Liver (tissue), 9 donors: ENCODE results near the gene TACC2. TPM values are rescaled to one million over a fixed set of nuclear protein-coding genes. Genes with fewer than 3 reads are reported as not detected.

Experiments used
- DNase-seq: peaks from one replicate; pipeline ENCODE4 v3.0.0-alpha.2; 2017; ENCODE audit warnings: low spot score
- H3K27ac ChIP-seq, 2 donors: one replicate each; pipeline ENCODE4 v1.7.0; 2013; ENCODE audit warnings: inconsistent platforms in 2 of 2, low read length in 2 of 2, control low read depth in 1 of 2, low read depth in 1 of 2, mild to moderate bottlenecking in 1 of 2
- H3K27me3 ChIP-seq, 4 donors: one replicate each; pipeline versions ENCODE4 v1.6.1 to v1.7.0; 2013; ENCODE audit warnings: low read length in 3 of 4, inconsistent platforms in 1 of 4, mild to moderate bottlenecking in 1 of 4, moderate library complexity in 1 of 4; ENCODE audit not compliant: control insufficient read depth in 4 of 4, insufficient read depth in 4 of 4
- H3K36me3 ChIP-seq, 4 donors: one replicate each; pipeline versions ENCODE4 v1.6.1 to v1.7.0; 2013; ENCODE audit warnings: low read length in 3 of 4, mild to moderate bottlenecking in 3 of 4, low read depth in 1 of 4, moderate library complexity in 1 of 4; ENCODE audit not compliant: control insufficient read depth in 4 of 4, insufficient read depth in 3 of 4
- H3K4me1 ChIP-seq, 4 donors: one replicate each; pipeline versions ENCODE4 v1.6.1 to v1.7.0; 2013; ENCODE audit warnings: low read length in 3 of 4, mild to moderate bottlenecking in 3 of 4, moderate library complexity in 1 of 4; ENCODE audit not compliant: control insufficient read depth in 4 of 4, insufficient read depth in 4 of 4
- H3K4me3 ChIP-seq, 3 donors: one replicate each; pipeline versions ENCODE4 v1.6.1 to v1.7.0; 2013; ENCODE audit warnings: low read length in 3 of 3, control low read depth in 1 of 3, low read depth in 1 of 3, mild to moderate bottlenecking in 1 of 3
- H3K9ac ChIP-seq, 2 donors: one replicate each; pipeline ENCODE4 v1.7.0; 2013; ENCODE audit warnings: low read length in 2 of 2, mild to moderate bottlenecking in 2 of 2, moderate library complexity in 2 of 2, control low read depth in 1 of 2, low read depth in 1 of 2
- H3K9me3 ChIP-seq, 4 donors: one replicate each; pipeline versions ENCODE4 v1.6.1 to v1.7.0; 2013; ENCODE audit warnings: low read length in 3 of 4; ENCODE audit not compliant: control insufficient read depth in 4 of 4
- EGR1 ChIP-seq, 2 donors: IDR thresholded peaks; 2 replicates each; pipeline ENCODE4 v1.6.1; 2016 to 2018; ENCODE audit warnings: antibody characterized with exemption in 2 of 2, low read depth in 2 of 2
- FOXA1 ChIP-seq: IDR thresholded peaks from 2 replicates; pipeline ENCODE4 v1.6.1; 2016; ENCODE audit warnings: antibody characterized with exemption
- FOXA2 ChIP-seq: IDR thresholded peaks from 2 replicates; pipeline ENCODE4 v1.6.1; 2016; ENCODE audit warnings: antibody characterized with exemption
- GABPA ChIP-seq, 2 donors: IDR thresholded peaks in 1 of 2; conservative IDR thresholded peaks in 1 of 2; 2 replicates each; pipeline ENCODE4 v1.6.1; 2016; ENCODE audit warnings: antibody characterized with exemption in 2 of 2, mild to moderate bottlenecking in 1 of 2, moderate library complexity in 1 of 2
- HNF4A ChIP-seq, 2 donors: conservative IDR thresholded peaks; 2 replicates each; pipeline ENCODE4 v1.6.1; 2016; ENCODE audit warnings: antibody characterized with exemption in 2 of 2, mild to moderate bottlenecking in 2 of 2
- HNF4G ChIP-seq: IDR thresholded peaks from 2 replicates; pipeline ENCODE4 v1.6.1; 2016; ENCODE audit warnings: antibody characterized with exemption
- JUND ChIP-seq, 2 donors: IDR thresholded peaks; 2 replicates each; pipeline ENCODE4 v1.6.1; 2016; ENCODE audit warnings: antibody characterized with exemption in 2 of 2
- RAD21 ChIP-seq, 2 donors: IDR thresholded peaks; 2 replicates each; pipeline ENCODE4 v1.6.1; 2016; ENCODE audit warnings: antibody characterized with exemption in 2 of 2, mild to moderate bottlenecking in 2 of 2
- RXRA ChIP-seq, 2 donors: IDR thresholded peaks; 2 replicates each; pipeline ENCODE4 v1.6.1; 2017 to 2018; ENCODE audit warnings: antibody characterized with exemption in 2 of 2, mild to moderate bottlenecking in 1 of 2
- SP1 ChIP-seq: IDR thresholded peaks from 2 replicates; pipeline ENCODE4 v1.6.1; 2018; ENCODE audit warnings: antibody characterized with exemption, mild to moderate bottlenecking
- TAF1 ChIP-seq: conservative IDR thresholded peaks from 2 replicates; pipeline ENCODE4 v1.6.1; 2016; ENCODE audit warnings: antibody characterized with exemption, mild to moderate bottlenecking
- YY1 ChIP-seq: IDR thresholded peaks from 2 replicates; pipeline ENCODE4 v1.6.1; 2016; ENCODE audit warnings: antibody characterized with exemption, mild to moderate bottlenecking
- WGBS: extraction: QIAGEN DNeasy Blood & Tissue Kit; methylation state at CpG from one replicate; pipeline ENCODE4 v1.1.7; 2013; 5-methylcytosine and 5-hydroxymethylcytosine counted together
- polyA plus RNA-seq, 2 donors: library from polyadenylated mRNA; stranded (reverse) in 1 of 2; unstranded in 1 of 2; fragments of 200-250 nt in 1 of 2; fragments of >200 nt in 1 of 2; fragmentation: Nextera tagmentation in 1 of 2; extraction: Ambion mirVana in 1 of 2; gene quantifications; one replicate each; pipeline versions ENCODE4 v1.2.1 to v1.2.3, GENCODE V29; 2013 to 2015
- total RNA-seq, 2 donors: library from RNA; depleted of rRNA; stranded (reverse); fragments of >200 nt; gene quantifications; one replicate each; pipeline ENCODE4 v1.2.3, GENCODE V29; 2014
- TF ChIP-seq, protein P1 (sequence below): IDR thresholded peaks from 2 replicates; pipeline ENCODE4 v1.6.1; 2016; ENCODE audit warnings: antibody characterized with exemption, mild to moderate bottlenecking
- TF ChIP-seq, protein P2 (sequence below): IDR thresholded peaks from 2 replicates; pipeline ENCODE4 v1.6.1; 2016; ENCODE audit warnings: antibody characterized with exemption
- TF ChIP-seq, protein P3 (sequence below): IDR thresholded peaks from 2 replicates; pipeline ENCODE4 v1.6.1; 2016; ENCODE audit warnings: antibody characterized with exemption
- TF ChIP-seq, protein P4 (sequence below): fragments of 150-350 bp; IDR thresholded peaks from 2 replicates; pipeline ENCODE4 v1.5.1; 2017; ENCODE audit warnings: improper control_type of control experiment, low read depth, low read length; ENCODE audit not compliant: missing input control
- TF ChIP-seq, protein P5 (sequence below): IDR thresholded peaks from 2 replicates; pipeline ENCODE4 v1.6.1; 2016; ENCODE audit warnings: antibody characterized with exemption
- donor health status: healthy.
- donor health status: healthy.
- donor health status: healthy.
- donor health status: healthy.
- donor health status: healthy.

Gene TACC2
- total and polyA plus RNA-seq, 4 donors: 1.5 to 9.1 (median 7.8) TPM

DNA sequence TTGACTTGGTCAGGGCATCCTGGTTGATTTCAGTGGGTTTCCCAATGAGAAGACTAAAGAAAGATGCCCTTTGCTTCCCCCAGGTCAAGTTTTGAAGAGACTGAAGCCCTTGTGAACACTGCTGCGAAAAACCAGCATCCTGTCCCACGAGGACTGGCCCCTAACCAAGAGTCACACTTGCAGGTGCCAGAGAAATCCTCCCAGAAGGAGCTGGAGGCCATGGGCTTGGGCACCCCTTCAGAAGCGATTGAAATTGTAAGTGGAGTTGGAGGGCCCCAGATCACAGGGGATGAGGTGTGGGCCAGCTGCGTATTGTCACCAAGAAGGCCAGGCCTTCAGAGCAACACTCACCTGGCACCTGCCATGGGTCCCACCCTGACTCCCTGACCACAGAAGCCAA lies 238.8 kb downstream of the TACC2 start:
- Histone ChIP-seq H3K9me3 (no peaks in the 10 kb centered on the region), H3K27ac (no peak overlapping the region), H3K9ac (no peak overlapping the region), H3K4me1 (no peaks in the 10 kb centered on the region), H3K36me3 (peaks cover 3 to 50% (median 19%) of the 10 kb centered on the region in 4 donors), H3K27me3 (no peaks in the 10 kb centered on the region), H3K4me3 (no peak overlapping the region)
- WGBS: 93% methylated on average over 4 of the region's 4 CpGs
- no peak for DNase-seq
- TF ChIP-seq FOXA2 (no peak), FOXA1 (no peak), SP1 (no peak), HNF4A (conservative IDR thresholded peaks at IDR 0.05) (no peak), HNF4G (no peak), GABPA (IDR thresholded peaks at IDR 0.05 in 1 of 2, conservative IDR thresholded peaks at IDR 0.05 in 1 of 2) (no peak), RXRA (IDR thresholded peaks at IDR 0.05) (no peak), RAD21 (IDR thresholded peaks at IDR 0.05) (no peak), JUND (IDR thresholded peaks at IDR 0.05) (no peak), EGR1 (IDR thresholded peaks at IDR 0.05; ENCODE audit: low read depth in 2 of 2) (no peak), YY1 (no peak)
- TF ChIP-seq, protein P1, sequence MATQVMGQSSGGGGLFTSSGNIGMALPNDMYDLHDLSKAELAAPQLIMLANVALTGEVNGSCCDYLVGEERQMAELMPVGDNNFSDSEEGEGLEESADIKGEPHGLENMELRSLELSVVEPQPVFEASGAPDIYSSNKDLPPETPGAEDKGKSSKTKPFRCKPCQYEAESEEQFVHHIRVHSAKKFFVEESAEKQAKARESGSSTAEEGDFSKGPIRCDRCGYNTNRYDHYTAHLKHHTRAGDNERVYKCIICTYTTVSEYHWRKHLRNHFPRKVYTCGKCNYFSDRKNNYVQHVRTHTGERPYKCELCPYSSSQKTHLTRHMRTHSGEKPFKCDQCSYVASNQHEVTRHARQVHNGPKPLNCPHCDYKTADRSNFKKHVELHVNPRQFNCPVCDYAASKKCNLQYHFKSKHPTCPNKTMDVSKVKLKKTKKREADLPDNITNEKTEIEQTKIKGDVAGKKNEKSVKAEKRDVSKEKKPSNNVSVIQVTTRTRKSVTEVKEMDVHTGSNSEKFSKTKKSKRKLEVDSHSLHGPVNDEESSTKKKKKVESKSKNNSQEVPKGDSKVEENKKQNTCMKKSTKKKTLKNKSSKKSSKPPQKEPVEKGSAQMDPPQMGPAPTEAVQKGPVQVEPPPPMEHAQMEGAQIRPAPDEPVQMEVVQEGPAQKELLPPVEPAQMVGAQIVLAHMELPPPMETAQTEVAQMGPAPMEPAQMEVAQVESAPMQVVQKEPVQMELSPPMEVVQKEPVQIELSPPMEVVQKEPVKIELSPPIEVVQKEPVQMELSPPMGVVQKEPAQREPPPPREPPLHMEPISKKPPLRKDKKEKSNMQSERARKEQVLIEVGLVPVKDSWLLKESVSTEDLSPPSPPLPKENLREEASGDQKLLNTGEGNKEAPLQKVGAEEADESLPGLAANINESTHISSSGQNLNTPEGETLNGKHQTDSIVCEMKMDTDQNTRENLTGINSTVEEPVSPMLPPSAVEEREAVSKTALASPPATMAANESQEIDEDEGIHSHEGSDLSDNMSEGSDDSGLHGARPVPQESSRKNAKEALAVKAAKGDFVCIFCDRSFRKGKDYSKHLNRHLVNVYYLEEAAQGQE: no peak
- TF ChIP-seq, protein P2, sequence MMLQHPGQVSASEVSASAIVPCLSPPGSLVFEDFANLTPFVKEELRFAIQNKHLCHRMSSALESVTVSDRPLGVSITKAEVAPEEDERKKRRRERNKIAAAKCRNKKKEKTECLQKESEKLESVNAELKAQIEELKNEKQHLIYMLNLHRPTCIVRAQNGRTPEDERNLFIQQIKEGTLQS: no peak
- TF ChIP-seq, protein P3, sequence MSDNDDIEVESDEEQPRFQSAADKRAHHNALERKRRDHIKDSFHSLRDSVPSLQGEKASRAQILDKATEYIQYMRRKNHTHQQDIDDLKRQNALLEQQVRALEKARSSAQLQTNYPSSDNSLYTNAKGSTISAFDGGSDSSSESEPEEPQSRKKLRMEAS: no peak
- TF ChIP-seq, protein P4, sequence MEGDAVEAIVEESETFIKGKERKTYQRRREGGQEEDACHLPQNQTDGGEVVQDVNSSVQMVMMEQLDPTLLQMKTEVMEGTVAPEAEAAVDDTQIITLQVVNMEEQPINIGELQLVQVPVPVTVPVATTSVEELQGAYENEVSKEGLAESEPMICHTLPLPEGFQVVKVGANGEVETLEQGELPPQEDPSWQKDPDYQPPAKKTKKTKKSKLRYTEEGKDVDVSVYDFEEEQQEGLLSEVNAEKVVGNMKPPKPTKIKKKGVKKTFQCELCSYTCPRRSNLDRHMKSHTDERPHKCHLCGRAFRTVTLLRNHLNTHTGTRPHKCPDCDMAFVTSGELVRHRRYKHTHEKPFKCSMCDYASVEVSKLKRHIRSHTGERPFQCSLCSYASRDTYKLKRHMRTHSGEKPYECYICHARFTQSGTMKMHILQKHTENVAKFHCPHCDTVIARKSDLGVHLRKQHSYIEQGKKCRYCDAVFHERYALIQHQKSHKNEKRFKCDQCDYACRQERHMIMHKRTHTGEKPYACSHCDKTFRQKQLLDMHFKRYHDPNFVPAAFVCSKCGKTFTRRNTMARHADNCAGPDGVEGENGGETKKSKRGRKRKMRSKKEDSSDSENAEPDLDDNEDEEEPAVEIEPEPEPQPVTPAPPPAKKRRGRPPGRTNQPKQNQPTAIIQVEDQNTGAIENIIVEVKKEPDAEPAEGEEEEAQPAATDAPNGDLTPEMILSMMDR: no peak

DNA sequence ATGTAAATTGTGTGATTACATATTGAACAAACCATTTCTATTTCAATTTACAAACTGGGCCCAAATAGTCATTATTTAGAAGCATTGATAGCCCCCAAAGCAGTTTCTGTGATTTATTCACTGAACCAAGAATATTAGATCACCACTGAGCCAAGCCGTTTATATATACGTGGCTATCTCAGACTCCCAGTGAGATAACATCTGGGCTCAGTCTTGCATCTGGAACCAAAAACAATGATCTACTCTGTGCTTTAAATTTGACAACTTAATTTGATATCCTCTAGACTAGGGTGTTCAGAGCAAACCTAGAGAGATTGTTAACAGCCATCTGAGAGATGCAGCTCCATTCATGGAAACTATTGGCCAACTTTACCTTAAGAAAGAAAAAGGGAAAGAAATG lies 240.7 kb downstream of the TACC2 start:
- Histone ChIP-seq H3K4me1 (no peaks in the 10 kb centered on the region), H3K27ac (no peak overlapping the region), H3K4me3 (no peak overlapping the region), H3K9me3 (no peaks in the 10 kb centered on the region), H3K36me3 (peaks cover 3 to 48% (median 17%) of the 10 kb centered on the region in 4 donors), H3K9ac (no peak overlapping the region), H3K27me3 (no peaks in the 10 kb centered on the region)
- DNase-seq: no peak
- TF ChIP-seq HNF4A (conservative IDR thresholded peaks at IDR 0.05): no peak
- TF ChIP-seq, protein P1: no peak
- TF ChIP-seq, protein P3: no peak
- no peak for TF ChIP-seq TAF1
- no peak for TF ChIP-seq HNF4G
- no peak for TF ChIP-seq YY1
- TF ChIP-seq, protein P5, sequence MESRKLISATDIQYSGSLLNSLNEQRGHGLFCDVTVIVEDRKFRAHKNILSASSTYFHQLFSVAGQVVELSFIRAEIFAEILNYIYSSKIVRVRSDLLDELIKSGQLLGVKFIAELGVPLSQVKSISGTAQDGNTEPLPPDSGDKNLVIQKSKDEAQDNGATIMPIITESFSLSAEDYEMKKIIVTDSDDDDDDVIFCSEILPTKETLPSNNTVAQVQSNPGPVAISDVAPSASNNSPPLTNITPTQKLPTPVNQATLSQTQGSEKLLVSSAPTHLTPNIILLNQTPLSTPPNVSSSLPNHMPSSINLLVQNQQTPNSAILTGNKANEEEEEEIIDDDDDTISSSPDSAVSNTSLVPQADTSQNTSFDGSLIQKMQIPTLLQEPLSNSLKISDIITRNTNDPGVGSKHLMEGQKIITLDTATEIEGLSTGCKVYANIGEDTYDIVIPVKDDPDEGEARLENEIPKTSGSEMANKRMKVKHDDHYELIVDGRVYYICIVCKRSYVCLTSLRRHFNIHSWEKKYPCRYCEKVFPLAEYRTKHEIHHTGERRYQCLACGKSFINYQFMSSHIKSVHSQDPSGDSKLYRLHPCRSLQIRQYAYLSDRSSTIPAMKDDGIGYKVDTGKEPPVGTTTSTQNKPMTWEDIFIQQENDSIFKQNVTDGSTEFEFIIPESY: no peak
- no peak for TF ChIP-seq SP1
- TF ChIP-seq RXRA (IDR thresholded peaks at IDR 0.05): no peak
- no peak for TF ChIP-seq GABPA (IDR thresholded peaks at IDR 0.05 in 1 of 2, conservative IDR thresholded peaks at IDR 0.05 in 1 of 2)
- no peak for TF ChIP-seq EGR1 (IDR thresholded peaks at IDR 0.05; ENCODE audit: low read depth in 2 of 2)
- TF ChIP-seq RAD21 (IDR thresholded peaks at IDR 0.05): no peak
- TF ChIP-seq, protein P4: no peak
- 95% methylated on average over 2 of the region's 2 CpGs for WGBS
